GM21619 (cell line): ENCODE results near the gene HTRA3.

Source experiments
- ATAC-seq: cut with Tn5 transposase; IDR thresholded peaks from one replicate; pipeline ENCODE4 v1.9.1; 2021; ENCODE audit not compliant: unreplicated experiment

Gene HTRA3

DNA sequence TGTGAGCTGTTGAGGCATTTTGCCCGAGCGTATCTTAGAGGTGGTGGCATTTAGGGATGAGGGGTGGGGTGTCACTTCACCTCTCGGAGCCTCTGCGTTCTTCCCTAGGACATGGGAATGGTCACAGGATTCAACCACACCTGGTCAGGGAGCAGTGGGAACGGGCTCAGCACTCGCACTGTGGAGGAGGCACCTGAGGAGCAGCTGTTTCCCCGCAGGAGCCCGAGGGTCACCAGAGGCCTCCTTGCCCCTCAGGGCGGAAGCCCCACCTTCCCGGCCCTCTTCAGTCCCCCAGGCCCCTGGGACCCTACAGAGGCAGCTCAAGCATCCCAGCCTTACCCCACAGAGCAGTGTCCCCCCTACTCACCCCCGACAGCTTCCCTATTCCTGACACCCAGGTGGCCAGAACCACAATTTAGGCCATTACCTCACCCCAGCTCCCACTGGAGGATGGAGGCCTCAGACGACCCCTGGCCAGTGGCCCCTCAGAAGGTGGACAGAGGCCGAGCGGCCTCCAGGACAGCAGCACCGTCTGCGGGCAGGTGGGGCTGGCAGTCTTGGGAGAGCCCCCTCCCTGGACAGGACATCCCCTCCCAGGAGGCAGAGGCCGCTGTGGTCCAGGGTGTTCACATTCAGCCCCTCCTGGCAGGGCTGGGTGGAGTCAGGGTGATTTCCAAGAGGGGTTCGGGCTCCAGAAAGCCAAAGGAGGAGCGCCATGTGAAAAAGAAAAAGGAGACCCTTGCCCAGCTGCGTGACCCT, 4.2 kb upstream of the HTRA3 start:
- no peak for ATAC-seq

DNA sequence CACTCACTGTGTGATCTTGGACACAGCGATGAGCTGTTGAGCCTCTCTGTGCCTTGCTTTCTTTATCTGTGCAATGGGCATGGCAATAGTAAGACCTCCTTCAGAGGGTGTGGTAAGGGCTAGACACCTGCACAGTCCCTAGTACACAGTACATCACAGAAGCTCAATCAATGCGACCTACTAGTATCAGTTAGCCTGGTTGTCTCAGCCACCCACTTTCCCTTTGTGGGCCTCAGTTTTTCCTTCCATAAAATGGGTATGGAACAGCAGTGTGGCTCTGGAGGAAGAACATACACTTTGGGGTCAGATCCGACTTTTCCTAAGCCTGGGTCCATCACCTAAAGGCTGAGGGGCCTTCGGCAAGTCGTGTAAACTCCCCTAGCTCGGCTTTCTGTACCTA, 3.5 kb upstream of the HTRA3 start:
- ATAC-seq, result no peak

DNA sequence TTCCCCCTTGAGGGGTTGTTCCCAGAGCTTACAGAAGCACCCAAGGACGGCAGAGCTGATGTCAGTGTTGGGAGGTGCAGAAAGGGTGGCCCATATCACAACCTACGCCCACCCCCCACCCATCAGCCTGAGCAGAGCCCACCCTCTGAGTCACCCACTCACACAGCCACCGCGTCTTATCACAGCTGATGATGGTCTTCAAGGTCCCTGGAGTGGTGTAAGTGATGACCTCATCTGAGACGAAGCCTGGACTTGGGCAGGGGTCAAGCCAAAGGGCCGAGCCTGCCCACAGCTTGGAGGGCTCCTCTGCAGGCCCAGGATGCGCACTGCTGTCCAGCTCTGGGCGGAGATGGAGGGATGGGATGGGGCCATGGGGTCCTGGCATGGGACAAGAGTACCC, 3.0 kb upstream of the HTRA3 start:
- ATAC-seq, result no peak

DNA sequence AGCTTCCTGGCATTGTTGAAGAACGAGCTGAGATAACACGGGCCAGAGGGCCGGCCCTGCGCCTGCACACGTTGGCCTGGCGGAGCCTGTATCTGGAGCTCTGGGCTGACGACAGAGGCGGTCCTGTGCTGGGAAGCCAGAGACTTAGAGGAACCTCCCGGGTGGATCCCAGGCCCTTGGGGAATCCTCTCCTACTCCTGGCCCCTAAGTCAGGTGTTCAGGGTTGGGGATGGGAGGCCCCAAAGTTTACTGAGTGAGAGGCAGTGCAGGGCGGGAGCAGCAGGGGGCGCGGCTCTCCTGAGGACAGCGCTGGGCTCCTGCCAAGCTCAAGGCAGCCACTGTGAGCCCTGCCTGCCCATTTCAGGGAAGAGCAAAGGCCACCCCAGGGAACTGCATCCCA, 2.5 kb upstream of the HTRA3 start:
- ATAC-seq, result peak; percentile 55

DNA sequence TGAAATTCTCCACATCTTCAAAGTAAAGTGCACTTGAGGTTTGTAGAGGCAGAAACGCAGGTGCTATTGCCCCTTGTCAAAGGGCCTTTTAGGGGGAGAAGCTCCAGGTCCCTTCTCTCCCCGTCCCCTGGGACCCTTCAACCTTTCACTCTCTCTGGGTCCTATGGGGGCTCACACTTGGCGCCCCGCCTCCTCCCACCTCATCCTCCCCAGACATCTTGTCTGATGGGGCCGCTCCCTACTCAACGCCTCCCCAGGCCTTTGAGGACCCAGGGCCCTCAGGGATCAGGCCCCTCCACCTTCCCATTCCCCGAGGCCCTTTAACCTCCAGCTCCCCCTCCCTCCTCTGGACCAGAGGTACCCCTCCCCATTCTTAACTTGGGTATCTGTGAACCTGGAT, 1.3 kb upstream of the HTRA3 start:
- no peak for ATAC-seq

DNA sequence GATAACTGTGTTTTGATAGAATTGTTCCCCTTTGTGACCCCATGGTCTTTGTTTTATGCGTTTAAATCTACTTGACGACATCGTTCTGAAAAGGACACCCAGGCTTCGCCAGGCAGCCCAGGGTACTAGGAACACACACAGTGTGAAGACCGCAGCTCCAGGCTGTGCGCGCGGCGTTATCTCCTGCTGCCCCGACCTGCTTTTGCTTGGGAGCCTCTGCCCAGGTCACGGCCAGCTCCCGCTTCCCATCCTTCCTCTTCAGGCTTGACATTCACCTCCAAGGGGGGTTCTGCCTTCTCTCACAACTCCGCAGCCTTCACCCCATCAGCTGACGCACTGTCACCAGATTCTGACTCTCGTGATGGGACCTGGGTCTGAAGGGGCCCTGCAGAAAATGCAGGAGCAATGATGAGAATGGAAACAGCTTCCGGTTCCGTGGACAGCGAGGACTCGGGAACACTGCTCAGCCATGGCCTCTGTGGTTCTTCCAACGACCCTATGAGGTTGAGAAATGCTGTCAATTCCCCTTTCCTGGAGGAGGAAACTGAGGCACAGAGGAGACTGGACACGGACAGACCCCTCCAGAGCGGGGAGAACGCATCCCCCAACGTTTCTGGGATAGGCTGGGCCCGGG, 536 bp upstream of the HTRA3 start:
- no peak for ATAC-seq

DNA sequence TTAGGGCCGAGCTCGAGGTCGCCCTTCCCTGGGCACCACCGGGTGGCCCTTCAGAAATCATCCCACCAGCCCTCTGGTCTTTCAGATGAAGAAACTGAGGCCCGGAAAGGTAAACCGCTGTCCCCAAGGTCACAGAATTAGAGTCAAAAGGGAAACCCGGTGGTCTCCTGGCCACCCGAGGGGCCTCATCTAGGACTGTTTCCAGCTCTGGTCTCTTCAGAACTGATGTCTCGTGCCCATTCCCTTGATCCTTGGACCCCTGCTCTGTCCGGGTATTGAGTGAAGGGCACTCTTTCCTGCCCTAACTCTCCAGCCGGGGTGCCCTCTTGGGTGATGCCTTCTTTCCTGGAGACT, 841 bp downstream of the HTRA3 start:
- no peak for ATAC-seq

DNA sequence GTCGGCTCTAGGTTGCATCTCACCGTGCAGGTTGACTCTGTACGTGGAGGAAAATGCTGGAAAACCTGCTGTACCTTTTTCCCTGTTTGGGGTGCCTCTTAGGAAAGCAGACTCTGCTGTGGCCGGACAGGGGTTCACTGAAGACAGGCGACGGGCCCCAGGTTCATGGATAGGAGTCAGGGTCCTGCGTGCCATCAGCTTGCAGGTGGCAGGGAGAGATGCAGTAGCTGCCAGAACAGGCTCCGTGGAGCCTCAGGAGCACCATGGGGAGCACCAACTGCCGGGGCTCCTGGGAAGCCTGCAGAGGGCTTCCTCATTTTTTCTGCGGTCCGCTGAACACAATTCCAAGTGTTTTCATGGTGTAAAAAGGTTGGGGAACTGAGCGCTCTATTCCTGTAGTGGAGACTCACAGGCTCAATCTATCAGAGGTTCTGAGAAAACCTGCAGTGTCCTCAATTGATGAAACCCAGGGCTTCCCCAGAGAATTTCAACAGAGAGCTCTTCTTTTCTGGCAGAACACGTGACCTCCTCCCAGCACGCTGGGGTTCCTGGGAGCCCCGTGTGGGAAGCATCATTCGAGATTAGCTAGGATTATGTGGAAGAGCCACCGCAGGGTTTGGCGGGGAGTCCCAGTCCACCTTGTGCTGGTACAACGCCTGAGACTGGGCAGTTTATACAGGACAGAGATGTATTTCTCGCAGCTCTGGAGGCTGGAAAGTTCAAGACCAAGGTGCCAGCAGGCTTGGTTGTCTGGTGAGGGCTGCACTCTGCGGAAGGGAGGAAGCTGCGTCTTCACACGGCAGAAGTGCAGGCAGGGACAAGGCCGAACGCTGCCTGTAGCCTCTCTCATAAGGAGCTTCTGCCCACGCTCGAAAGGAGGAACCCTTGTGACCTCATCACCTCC, 1.6 kb downstream of the HTRA3 start:
- ATAC-seq, result no peak

DNA sequence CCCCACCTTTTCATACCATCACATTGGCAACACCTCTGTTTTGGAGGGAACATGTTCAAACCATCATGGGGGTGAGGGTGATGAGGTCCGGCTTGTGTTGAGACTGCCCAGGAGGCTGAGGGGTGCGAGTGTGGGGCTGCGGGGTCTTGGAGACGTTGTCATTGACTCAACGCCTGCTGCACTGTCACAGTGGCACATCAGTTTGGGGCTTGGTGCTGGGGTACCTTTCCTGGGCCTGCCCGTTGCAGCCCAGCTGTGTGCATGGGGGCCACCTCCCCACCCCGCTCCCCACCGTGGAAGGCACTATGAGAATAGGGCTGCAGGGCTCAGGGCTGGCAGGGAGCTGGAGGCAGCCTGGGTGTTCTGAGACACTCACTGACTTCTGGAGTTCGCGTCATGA, 2.3 kb downstream of the HTRA3 start:
- ATAC-seq, result no peak

DNA sequence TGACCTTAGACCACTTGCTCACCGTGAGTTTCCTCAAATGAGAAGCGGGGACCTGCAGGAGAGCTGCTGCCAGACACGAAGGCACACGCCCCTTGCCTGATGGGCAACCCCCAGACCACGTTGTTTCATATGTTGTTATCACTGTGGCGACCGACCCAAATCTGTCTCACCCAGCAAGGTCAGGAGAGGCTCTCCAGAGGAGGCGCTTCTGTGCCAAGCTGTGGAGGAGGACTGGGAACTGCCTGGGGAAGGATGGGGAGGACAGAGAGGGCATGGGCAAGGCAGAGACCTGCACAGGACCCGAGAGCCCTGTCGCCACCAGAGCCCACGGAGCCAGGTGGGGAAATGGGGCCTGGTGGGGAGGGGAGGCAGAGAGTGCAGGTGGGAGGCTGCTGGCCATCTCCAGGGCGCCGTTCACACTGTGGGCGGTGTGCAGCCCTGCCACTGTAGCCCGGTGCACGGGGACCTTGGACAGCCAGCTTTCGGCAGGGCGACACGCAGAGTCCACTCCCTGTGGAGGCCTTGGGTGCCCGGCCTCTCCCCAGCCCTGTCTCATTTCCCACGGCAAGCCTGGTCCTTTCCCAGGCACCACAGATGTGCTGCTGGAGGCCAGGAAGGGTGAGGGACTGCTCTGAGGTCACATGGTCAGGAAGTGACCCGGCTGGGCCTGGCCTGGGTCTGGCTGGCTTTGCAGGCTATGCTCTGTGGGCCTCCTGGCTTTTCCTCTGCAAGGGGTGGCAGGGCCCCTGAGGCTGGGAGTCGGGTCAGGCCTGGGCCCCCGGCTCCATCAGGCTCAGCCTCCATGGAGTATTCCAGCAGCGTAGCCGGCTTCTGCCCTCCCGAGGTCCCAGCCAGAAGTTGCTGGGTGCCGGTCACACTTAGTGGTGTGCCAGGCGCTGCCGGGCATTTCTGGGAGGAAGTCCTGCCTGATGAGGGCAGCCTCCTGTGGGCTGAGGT, 3.2 kb downstream of the HTRA3 start:
- no peak for ATAC-seq

DNA sequence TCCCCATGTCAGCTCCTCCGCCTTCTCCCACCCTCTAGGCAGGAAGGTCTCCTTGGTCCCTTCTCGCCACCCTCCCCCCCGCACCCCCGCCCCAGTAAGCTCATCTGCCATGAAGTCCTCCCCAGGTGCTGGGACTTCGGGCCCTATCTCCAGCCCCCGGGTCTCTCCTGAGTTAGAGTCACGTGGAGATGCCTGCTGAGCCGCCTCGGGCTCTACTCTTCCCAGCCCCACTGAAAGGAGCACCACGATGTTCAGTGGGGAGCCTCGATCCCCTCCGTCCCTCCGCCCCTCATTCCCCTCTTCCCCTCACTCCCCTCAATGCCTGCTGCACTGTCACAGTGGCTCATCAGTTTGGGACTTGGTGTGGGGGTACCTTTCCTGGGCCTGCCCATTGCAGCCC, 3.9 kb downstream of the HTRA3 start:
- ATAC-seq, result no peak

DNA sequence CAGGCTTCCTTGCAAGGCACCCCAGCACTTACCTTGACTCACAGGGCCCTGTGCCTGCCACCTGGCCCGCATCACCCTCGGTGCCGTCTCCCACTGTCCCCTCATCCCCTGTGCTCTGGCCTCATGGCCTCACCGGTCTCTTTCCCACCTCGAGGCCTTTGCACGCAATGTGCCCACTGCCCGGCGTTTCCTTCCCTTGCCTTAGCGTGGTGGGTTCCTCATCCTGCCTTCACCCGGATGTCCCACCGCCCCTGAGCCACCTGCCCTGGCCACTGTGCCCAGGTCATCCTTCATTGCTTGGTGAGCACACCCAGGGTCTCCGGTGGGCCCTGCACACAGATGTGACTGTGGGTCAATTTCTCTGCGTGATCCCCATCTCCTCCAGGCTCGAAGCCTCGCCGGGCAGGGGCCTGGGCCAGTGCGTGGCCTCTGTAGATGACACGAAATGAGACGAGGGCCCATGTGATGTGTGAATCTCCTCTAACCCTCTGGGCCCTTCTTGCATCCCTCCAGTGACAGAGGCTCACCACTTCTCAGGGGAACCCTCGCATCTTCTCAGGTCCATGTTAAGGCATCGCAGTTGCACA, 4.6 kb downstream of the HTRA3 start:
- ATAC-seq, result no peak

DNA sequence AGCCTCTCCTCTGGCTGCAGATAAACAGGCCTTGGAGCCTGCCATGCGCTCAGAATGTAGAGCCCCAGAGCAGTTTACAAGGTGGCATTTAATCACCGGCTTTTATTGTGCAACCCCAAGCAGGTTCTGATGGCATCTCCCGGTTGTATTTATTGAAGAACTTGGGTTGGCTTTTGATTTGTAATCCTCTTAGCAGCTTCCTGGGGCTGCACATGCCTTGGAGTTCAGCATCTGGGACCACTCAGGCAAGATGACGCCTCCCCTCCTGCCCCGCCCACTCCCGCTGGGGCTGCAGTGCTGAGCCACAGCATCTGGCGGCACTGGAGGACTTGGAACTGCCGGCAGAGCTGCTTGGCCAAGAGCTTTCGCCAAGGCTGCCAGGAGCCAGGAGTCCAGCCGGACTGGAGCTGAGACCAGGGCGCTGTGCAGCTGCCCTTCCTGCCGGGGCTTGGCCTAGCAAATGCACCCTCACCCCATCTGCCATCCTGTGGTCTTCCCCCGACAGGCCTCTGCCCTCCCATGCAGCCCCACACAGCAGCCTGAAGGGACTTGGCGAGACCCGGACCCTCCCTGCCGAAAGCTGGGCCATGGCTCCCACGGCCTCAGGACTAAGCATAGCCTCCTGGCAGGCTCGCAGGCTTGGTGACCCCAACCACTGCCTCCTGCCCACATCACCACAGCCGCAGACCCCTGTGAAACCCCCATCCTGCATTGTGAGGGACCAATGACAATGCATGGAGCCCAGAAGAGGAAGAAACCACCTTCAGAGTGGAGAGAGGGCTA, 5.4 kb downstream of the HTRA3 start:
- ATAC-seq, result no peak

DNA sequence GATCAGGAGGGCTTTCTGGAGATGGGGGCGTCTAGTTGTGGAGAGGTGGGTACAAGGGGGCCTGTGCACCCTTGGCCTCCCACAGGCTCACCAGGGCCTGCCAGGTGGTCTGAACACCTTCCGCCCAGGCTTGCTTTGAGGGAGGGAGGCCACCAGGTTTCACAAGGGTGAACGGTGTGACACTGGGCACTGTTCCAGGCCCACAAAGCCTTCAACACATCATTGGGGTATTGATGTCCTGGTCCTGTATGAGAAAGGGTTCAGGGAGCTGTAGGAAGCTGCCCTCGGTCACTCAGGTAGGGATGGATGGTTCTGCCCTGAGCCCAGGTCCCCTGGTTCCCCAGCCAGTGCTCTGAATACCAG, 6.0 kb downstream of the HTRA3 start:
- no peak for ATAC-seq

DNA sequence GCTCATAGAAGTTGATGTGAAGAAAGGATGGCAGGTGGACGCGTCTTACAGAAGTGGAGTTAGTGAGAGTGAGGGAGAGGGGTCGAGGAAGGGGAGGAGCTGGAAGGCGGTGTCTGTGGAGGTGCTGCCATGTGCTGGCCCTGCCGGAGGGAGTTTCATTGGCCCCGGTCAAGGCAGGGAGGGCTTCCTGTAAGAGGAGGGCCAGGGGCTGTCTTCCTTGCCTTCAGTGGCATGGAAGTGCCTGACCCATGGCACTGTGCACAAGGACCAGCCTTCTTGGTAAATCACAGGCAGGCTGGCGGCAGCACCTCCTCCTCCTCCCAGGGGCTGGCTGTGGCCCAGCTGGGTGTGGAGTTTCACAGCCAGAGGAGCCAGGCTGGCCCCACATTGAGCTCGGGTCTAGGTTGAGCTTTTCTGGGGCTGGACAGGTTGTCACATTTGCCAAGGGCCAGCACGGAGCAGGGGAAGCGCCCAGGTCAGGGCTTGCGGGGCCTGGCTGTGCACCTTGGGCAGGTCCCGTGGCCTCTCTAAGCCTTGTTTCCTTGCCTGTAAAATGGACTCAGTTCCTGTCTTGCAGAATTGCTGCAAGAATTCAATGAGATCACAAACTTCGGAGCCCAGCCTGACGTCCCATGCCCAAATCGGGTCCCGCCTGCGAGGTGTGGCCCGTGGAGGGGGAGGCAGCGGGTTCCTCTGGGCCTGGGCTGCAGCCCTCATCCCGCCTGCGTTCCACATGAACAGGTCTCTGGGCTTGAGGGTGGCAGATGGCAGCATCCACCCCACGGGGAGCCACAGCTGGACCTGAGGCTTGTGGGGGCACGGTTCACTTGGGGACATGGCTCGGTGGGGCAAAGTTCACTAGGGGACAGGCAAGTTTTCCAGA, 7.0 kb downstream of the HTRA3 start:
- ATAC-seq, result no peak

DNA sequence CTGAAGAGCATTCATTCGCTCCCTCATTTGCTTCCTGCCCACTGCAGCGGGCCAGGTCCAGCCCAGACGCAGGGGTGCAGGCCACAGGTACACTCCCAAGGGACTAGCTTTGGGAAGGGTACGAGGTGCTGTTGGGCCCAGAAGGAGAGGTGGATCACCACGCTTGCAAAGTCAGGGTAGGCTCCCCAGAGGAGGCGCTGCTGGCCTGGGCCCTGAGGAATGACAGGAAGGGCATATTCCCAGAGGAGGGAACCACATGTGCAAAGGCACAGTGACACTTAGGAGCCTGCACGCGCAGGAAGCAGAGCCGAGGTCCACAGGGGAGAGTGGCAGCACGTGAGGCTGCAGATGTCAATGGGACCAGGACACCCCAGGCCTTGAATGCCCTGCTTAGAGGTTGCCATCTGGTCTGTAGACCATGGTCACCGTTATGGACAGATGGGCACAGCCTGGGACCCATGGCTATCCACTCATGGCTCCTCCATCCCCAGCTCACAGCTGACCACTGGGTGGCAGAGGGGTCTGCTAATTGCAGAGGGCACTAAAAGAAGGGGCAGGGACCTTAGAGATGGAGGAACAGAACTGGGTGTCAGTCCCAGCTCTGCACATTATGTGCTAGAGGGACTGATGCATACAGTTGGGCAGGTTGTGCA, 7.9 kb downstream of the HTRA3 start:
- no peak for ATAC-seq

DNA sequence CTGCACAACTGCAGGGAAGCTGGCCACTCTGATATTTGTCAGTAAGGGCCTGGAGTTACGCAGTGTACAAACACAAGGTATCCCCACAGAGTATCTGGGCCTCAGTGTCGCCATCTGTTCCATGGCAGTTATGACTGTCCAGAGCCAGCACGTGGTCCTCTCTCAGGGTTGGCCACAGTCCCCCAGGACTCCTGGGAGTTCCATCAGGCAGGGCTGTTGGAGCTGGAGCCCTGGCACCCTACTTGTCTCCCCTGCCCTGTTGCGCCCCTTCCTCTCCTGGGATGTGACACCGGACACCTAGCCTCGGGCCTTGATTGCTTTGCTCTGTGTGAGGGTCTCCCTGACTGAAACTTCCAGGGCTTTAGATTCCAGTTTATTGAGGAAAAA, 8.4 kb downstream of the HTRA3 start:
- ATAC-seq, result no peak
